DND-41 (cell line): Measurements from ENCODE around the gene BRAP.

Source experiments
- EZH2 ChIP-seq: IDR thresholded peaks from 3 replicates; pipeline ENCODE4 v1.6.1; 2012; ENCODE audit warnings: borderline replicate concordance, low read depth, mild to moderate bottlenecking, moderate library complexity, low read length, inconsistent platforms; ENCODE audit not compliant: severe bottlenecking
- TF ChIP-seq, protein P1 (sequence below): IDR thresholded peaks from 2 replicates; pipeline ENCODE4 v1.5.1; 2012; ENCODE audit warnings: borderline replicate concordance, low read length, moderate library complexity, mild to moderate bottlenecking; ENCODE audit not compliant: poor library complexity, severe bottlenecking; ENCODE audit errors: extremely low read depth

DNA sequence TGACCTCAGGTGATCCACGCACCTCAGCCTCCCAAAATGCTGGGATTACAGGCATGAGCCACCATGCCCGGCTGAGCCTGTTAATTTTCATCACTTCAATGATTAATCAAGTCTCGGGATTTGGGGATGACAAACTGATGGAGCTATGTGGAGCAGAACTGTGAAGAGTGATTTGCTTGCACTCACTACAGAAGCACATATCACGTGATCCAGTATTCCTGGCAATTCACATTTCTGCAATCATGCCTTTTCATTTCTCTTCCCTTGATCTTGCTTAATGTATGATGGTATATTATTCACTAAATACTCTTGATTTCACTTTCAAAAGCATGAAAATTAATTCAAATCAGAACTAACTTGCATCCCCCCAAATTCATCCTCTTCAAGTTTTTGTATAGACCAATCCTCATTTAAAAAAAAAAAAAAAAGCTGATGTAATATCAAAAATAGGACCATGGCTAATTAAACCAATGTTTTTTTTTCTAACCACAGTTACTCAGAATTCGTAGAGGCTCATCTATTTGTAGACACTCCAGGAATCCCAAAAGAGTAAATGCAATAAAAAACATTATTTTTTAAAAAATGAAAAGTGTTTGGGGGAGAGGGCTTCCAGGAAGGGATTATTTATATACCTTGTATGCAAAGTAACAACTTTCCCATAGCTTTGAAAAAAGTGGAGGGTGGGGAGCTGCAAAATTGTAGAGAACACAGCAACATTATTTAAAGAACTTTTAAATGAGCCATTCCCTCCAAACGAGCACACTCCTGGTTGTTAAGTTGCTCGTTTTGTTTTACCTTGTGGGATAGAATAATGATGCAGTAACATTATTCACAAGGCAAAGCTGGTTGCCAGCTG, 79.6 kb downstream of the BRAP start:
- TF ChIP-seq, protein P1, sequence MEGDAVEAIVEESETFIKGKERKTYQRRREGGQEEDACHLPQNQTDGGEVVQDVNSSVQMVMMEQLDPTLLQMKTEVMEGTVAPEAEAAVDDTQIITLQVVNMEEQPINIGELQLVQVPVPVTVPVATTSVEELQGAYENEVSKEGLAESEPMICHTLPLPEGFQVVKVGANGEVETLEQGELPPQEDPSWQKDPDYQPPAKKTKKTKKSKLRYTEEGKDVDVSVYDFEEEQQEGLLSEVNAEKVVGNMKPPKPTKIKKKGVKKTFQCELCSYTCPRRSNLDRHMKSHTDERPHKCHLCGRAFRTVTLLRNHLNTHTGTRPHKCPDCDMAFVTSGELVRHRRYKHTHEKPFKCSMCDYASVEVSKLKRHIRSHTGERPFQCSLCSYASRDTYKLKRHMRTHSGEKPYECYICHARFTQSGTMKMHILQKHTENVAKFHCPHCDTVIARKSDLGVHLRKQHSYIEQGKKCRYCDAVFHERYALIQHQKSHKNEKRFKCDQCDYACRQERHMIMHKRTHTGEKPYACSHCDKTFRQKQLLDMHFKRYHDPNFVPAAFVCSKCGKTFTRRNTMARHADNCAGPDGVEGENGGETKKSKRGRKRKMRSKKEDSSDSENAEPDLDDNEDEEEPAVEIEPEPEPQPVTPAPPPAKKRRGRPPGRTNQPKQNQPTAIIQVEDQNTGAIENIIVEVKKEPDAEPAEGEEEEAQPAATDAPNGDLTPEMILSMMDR = no peak
- TF ChIP-seq EZH2 = no peak
